IMR-90 (cell line): ENCODE results near the gene TSPAN19.

ENCODE experiments used
- BHLHE40 ChIP-seq: fragments of 150-350 bp; IDR thresholded peaks from 2 replicates; pipeline ENCODE4 v1.6.1; 2016; ENCODE audit warnings: mild to moderate bottlenecking, low read depth, low read length
- CEBPB ChIP-seq: IDR thresholded peaks from 2 replicates; pipeline ENCODE4 v1.6.1; 2012; ENCODE audit warnings: low read depth, low read length, improper control_type of control experiment
- FOS ChIP-seq: fragments of 150-350 bp; IDR thresholded peaks from 2 replicates; pipeline ENCODE4 v1.6.1; 2016; ENCODE audit warnings: low read depth, low read length
- MAFK ChIP-seq: IDR thresholded peaks from 2 replicates; pipeline ENCODE4 v1.6.1; 2012; ENCODE audit warnings: low read depth, low read length, improper control_type of control experiment
- MXI1 ChIP-seq: IDR thresholded peaks from 2 replicates; pipeline ENCODE4 v1.6.1; 2012; ENCODE audit warnings: low read depth, mild to moderate bottlenecking, low read length, moderate library complexity, borderline replicate concordance
- NFE2L2 ChIP-seq: fragments of 150-350 bp; IDR thresholded peaks from 2 replicates; pipeline ENCODE4 v1.6.1; 2016; ENCODE audit warnings: low read depth, mild to moderate bottlenecking, low read length
- POLR2A ChIP-seq: IDR thresholded peaks from 2 replicates; pipeline ENCODE4 v1.6.1; 2012; ENCODE audit warnings: mild to moderate bottlenecking, low read depth, low read length
- RAD21 ChIP-seq: IDR thresholded peaks from 2 replicates; pipeline ENCODE4 v1.6.1; 2012; ENCODE audit warnings: low read length, improper control_type of control experiment
- RCOR1 ChIP-seq: IDR thresholded peaks from 2 replicates; pipeline ENCODE4 v1.6.1; 2012; ENCODE audit warnings: mild to moderate bottlenecking, low read length, improper control_type of control experiment; ENCODE audit not compliant: insufficient replicate concordance
- RFX5 ChIP-seq: IDR thresholded peaks from 2 replicates; pipeline ENCODE4 v1.8.0; 2012; ENCODE audit warnings: low read depth, mild to moderate bottlenecking, low read length, moderate library complexity
- SMC3 ChIP-seq: fragments of 150-350 bp; IDR thresholded peaks from 2 replicates; pipeline ENCODE4 v1.6.1; 2016; ENCODE audit warnings: low read depth, mild to moderate bottlenecking, antibody characterized with exemption, low read length, moderate library complexity
- TF ChIP-seq, protein P1 (sequence below): conservative IDR thresholded peaks from 2 replicates; pipeline ENCODE4 v1.5.1; 2012; ENCODE audit warnings: mild to moderate bottlenecking, low read depth, low read length, improper control_type of control experiment
- TF ChIP-seq, protein P2 (sequence below): fragments of 150-350 bp; IDR thresholded peaks from 2 replicates; pipeline ENCODE4 v1.6.1; 2017; ENCODE audit warnings: mild to moderate bottlenecking, antibody characterized with exemption, low read length, low read depth
- TF ChIP-seq, protein P3 (sequence below): fragments of 150-350 bp; IDR thresholded peaks from 2 replicates; pipeline ENCODE4 v1.6.1; 2016; ENCODE audit warnings: low read depth, mild to moderate bottlenecking, low read length, moderate library complexity, borderline replicate concordance

DNA sequence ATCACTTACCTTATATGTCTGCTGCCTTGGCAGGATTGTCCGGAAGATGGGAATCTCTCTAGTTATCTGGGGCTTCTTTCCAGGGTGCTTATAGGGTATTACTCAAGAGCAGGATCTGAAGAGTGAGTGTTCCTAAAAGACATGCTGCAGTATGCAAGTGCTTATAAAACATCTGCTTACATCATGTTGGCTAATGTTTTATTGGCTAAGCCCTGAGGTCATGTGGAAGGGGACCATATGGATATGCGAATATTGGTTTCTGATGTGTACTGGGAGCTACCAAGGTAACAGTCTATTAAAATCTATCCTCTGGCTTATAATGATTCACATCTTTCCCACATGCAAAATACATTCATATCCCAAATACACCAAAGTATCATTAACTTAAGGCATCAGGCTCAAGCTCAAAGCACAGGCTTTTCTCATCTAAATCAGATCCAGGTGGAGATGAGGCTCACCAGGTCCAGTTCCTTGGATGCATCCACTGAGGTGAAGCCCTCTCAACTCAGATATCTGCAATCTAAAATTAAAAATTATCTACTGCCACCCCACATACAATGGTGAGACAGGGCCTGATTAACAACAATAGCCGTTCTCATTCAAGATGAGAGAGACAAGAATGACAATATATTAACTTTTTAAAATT lies 29.9 kb upstream of the TSPAN19 start:
- TF ChIP-seq, protein P1, sequence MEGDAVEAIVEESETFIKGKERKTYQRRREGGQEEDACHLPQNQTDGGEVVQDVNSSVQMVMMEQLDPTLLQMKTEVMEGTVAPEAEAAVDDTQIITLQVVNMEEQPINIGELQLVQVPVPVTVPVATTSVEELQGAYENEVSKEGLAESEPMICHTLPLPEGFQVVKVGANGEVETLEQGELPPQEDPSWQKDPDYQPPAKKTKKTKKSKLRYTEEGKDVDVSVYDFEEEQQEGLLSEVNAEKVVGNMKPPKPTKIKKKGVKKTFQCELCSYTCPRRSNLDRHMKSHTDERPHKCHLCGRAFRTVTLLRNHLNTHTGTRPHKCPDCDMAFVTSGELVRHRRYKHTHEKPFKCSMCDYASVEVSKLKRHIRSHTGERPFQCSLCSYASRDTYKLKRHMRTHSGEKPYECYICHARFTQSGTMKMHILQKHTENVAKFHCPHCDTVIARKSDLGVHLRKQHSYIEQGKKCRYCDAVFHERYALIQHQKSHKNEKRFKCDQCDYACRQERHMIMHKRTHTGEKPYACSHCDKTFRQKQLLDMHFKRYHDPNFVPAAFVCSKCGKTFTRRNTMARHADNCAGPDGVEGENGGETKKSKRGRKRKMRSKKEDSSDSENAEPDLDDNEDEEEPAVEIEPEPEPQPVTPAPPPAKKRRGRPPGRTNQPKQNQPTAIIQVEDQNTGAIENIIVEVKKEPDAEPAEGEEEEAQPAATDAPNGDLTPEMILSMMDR = no peak
- TF ChIP-seq CEBPB (no peak), RCOR1 (no peak), RFX5 (no peak), SMC3 (no peak), POLR2A (no peak), MXI1 (no peak), FOS (no peak), MAFK (no peak), BHLHE40 (no peak), RAD21 (no peak), NFE2L2 (no peak)
- TF ChIP-seq, protein P2, sequence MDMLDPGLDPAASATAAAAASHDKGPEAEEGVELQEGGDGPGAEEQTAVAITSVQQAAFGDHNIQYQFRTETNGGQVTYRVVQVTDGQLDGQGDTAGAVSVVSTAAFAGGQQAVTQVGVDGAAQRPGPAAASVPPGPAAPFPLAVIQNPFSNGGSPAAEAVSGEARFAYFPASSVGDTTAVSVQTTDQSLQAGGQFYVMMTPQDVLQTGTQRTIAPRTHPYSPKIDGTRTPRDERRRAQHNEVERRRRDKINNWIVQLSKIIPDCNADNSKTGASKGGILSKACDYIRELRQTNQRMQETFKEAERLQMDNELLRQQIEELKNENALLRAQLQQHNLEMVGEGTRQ = no peak
- TF ChIP-seq, protein P3, sequence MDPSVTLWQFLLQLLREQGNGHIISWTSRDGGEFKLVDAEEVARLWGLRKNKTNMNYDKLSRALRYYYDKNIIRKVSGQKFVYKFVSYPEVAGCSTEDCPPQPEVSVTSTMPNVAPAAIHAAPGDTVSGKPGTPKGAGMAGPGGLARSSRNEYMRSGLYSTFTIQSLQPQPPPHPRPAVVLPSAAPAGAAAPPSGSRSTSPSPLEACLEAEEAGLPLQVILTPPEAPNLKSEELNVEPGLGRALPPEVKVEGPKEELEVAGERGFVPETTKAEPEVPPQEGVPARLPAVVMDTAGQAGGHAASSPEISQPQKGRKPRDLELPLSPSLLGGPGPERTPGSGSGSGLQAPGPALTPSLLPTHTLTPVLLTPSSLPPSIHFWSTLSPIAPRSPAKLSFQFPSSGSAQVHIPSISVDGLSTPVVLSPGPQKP = no peak
